Fibroblast of mammary gland (primary cell): ENCODE measurements around the gene IQCM.

Experiments
- DNase-seq: peaks from one replicate; pipeline ENCODE4 v3.0.0-alpha.2; 2010; ENCODE audit warnings: low read depth
- H3K4me3 ChIP-seq: 2 replicates; pipeline ENCODE4 v1.5.1; 2011; ENCODE audit warnings: low read depth, mild to moderate bottlenecking, low read length, moderate library complexity; ENCODE audit not compliant: control insufficient read depth
- TF ChIP-seq, protein P1 (sequence below): conservative IDR thresholded peaks from 2 replicates; pipeline ENCODE4 v1.5.1; 2011; ENCODE audit warnings: low read depth, low read length, inconsistent platforms; ENCODE audit not compliant: control insufficient read depth, insufficient read depth

Gene IQCM

DNA sequence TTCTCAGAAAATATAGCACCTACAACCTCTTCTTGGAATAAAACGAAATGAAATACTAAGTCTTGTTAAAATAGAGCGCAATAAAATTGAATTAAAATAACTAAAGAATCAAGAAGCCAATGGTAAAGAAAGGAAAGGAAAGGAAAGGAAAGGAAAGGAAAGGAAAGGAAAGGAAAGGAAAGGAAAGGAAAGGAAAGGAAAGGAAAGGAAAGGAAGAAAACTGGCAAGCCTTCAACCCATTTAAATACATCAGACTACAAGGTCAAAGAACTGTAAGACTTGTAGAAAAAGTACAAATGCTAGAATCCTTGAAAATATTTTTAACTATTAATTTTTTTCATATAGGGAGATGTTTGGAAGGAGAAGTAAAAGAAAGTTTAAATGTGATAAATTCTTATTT lies 372.1 kb downstream of the IQCM start:
- DNase-seq = no peak
- TF ChIP-seq, protein P1, sequence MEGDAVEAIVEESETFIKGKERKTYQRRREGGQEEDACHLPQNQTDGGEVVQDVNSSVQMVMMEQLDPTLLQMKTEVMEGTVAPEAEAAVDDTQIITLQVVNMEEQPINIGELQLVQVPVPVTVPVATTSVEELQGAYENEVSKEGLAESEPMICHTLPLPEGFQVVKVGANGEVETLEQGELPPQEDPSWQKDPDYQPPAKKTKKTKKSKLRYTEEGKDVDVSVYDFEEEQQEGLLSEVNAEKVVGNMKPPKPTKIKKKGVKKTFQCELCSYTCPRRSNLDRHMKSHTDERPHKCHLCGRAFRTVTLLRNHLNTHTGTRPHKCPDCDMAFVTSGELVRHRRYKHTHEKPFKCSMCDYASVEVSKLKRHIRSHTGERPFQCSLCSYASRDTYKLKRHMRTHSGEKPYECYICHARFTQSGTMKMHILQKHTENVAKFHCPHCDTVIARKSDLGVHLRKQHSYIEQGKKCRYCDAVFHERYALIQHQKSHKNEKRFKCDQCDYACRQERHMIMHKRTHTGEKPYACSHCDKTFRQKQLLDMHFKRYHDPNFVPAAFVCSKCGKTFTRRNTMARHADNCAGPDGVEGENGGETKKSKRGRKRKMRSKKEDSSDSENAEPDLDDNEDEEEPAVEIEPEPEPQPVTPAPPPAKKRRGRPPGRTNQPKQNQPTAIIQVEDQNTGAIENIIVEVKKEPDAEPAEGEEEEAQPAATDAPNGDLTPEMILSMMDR = no peak
- no peak overlapping the region for H3K4me3 ChIP-seq

DNA sequence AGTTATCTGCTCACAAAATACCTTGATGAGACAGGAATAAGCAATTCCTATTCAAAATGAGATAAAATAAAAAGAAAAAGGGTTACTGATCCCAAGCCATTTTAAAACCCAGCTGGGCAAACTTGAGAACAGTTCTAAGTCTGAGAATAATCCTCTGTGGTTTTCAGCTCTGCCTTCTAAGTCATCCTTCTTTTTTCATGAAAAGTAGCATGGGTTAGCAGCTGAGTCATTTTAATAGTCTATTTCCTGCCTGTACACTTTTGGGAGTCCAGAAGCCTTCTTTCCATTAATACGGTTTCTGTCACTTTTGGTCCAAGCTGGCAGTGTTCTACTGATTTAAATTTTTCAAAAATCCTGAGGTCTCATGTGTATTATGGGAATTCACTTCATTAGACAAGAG lies 374.3 kb downstream of the IQCM start:
- H3K4me3 ChIP-seq = no peak overlapping the region
- TF ChIP-seq, protein P1 = no peak
- peak; percentile 74 for DNase-seq

- DNase-seq = peak; percentile 85
- TF ChIP-seq, protein P1 = no peak
- no peak overlapping the region for H3K4me3 ChIP-seq
Measured at GRCh38 chr4:149426461-149426860, 389.2 kb downstream of the IQCM start.

DNA sequence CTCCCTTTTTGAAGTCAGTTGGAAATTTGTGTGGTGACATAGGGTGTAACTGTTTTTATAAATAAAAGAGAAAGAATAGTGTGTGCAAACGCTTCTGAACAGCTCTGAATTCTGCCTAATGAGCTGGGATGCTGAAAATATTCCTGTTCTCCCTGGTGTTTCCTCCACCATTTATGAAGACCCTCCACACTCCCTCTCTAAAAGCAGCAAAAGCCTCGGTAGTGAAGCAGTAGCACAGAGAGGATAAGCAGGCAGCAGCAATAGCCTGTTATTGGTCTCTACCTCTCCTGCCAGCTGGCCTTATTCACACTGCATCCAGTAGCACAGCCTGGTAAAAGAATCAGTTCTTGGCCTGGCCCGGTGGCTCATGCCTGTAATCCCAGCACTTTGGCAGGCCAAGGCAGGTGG lies 406.1 kb downstream of the IQCM start:
- TF ChIP-seq, protein P1 = no peak
- DNase-seq = peak; percentile 16
- H3K4me3 ChIP-seq = no peak overlapping the region

GRCh38 chr4:149409146-149409545 lies 406.5 kb downstream of the IQCM start:
- peak; percentile 91 for DNase-seq
- TF ChIP-seq, protein P1 = no peak
- no peak overlapping the region for H3K4me3 ChIP-seq

GRCh38 chr4:149404143-149404542 lies 411.5 kb downstream of the IQCM start:
- DNase-seq = no peak
- TF ChIP-seq, protein P1 = no peak
- H3K4me3 ChIP-seq = no peak overlapping the region

DNA sequence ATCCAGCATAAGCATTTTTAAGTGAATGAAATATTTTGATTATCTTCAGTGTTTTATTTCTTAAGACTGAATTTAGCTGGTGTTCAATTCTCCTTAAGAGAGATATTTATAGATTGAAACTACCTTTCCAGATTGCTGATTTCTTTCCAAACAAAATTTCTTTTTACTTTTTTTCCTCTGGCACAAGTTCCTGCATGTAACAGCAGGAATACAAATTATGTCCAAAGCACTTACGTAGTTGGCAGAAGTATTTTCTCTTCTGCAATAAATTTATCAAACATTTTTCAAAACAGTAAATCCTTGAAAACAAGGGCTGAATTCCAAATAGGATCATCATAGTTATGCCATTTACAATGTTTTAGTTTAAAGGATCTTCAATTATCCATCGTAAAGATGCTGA lies 412.6 kb downstream of the IQCM start:
- H3K4me3 ChIP-seq = no peak overlapping the region
- TF ChIP-seq, protein P1 = no peak
- DNase-seq = peak; percentile 2
